Calu3 (cell line): ENCODE data around the gene MACROD2. TPM values are rescaled to one million over a fixed set of nuclear protein-coding genes. Genes with fewer than 3 reads are reported as not detected.
"Not testable (repeated sequence)": the region's sequence is repeated elsewhere in the genome, so short reads cannot be mapped to it uniquely, and the experiment has no call there.

Experiments used
- BruUV-seq: library from RNA; stranded (reverse); fragments of 400-500 nt; replicated peaks from 2 replicates; lab custom pipeline; 2021; lab: Mats Ljungman, UMichigan
- CTCF ChIA-PET: fragments of 300-600 bp; sonication (Branson Sonifier 250); formaldehyde crosslinking; loops from one replicate; lab custom pipeline; 2022; ENCODE audit warnings: antibody characterized with exemption; lab: Charles Lee
- DNase-seq: peaks from one replicate; pipeline ENCODE4 v3.0.0; 2022
- H3K27ac Mint-ChIP-seq: one replicate; pipeline ENCODE4 v1.8.0; 2022; ENCODE audit warnings: mixed read lengths; ENCODE audit not compliant: unreplicated experiment
- H3K27me3 Mint-ChIP-seq: one replicate; pipeline ENCODE4 v1.8.0; 2022; ENCODE audit warnings: mixed read lengths; ENCODE audit not compliant: unreplicated experiment
- H3K36me3 Mint-ChIP-seq: one replicate; pipeline ENCODE4 v1.8.0; 2022; ENCODE audit warnings: mild to moderate bottlenecking, moderate library complexity, mixed read lengths; ENCODE audit not compliant: insufficient read depth, unreplicated experiment
- H3K4me1 Mint-ChIP-seq: one replicate; pipeline ENCODE4 v1.8.0; 2022; ENCODE audit warnings: mild to moderate bottlenecking, low read depth, mixed read lengths; ENCODE audit not compliant: unreplicated experiment
- H3K4me3 Mint-ChIP-seq: one replicate; pipeline ENCODE4 v1.8.0; 2022; ENCODE audit warnings: mild to moderate bottlenecking, low read depth, moderate library complexity, mixed read lengths; ENCODE audit not compliant: unreplicated experiment
- H3K9me3 Mint-ChIP-seq: one replicate; pipeline ENCODE4 v1.8.0; 2022; ENCODE audit warnings: low read depth, mixed read lengths; ENCODE audit not compliant: unreplicated experiment
- CTCF ChIP-seq: fragments of 200-600 bp; IDR thresholded peaks from one replicate; pipeline ENCODE4 v1.8.0; 2022; ENCODE audit warnings: antibody characterized with exemption; ENCODE audit not compliant: unreplicated experiment
- intact Hi-C: fragments of 100-400 bp; cut with micrococcal nuclease; formaldehyde crosslinking; loops from one replicate; pipeline ENCODE4 v1.10.0; 2022; ENCODE audit not compliant: unreplicated experiment
- total RNA-seq: library from RNA; stranded (reverse); gene quantifications from 2 replicates; pipeline ENCODE4 v1.2.3, GENCODE V29; 2022

Gene MACROD2
- total RNA-seq, 1 experiment from 2014 or later, result 29.4 TPM

GRCh38 chr20:14036567-14036966 lies 41.3 kb downstream of the MACROD2 start:
- Mint-ChIP-seq H3K27ac (no peak overlapping the region), H3K27me3 (no peaks in the 10 kb centered on the region), H3K36me3 (no peaks in the 10 kb centered on the region), H3K9me3 (no peaks in the 10 kb centered on the region), H3K4me3 (no peak overlapping the region), H3K4me1 (no peaks in the 10 kb centered on the region)
- CTCF ChIA-PET, result no interaction called here
- no peak for TF ChIP-seq CTCF
- DNase-seq, result no peak
- no TSS peak for BruUV-seq
- intact Hi-C loops, result loop anchor here (5.0 kb wide), 1 partner anchor 39 kb away; the partner anchor contains the start of gene MACROD2

GRCh38 chr20:14044712-14045276 lies 49.5 kb downstream of the MACROD2 start:
- H3K4me3 Mint-ChIP-seq, H3K27ac Mint-ChIP-seq, intact Hi-C loops, DNase-seq, H3K27me3 Mint-ChIP-seq, H3K4me1 Mint-ChIP-seq, BruUV-seq, H3K36me3 Mint-ChIP-seq, CTCF ChIA-PET, H3K9me3 Mint-ChIP-seq: not testable (repeated sequence)

GRCh38 chr20:14046534-14046933 lies 51.2 kb downstream of the MACROD2 start:
- CTCF ChIA-PET, result no interaction called here
- no peaks in the 10 kb centered on the region for H3K36me3 Mint-ChIP-seq

GRCh38 chr20:14049111-14049510 lies 53.8 kb downstream of the MACROD2 start:
- H3K4me3 Mint-ChIP-seq, result no peak overlapping the region
- no peaks in the 10 kb centered on the region for H3K9me3 Mint-ChIP-seq
- BruUV-seq, result no TSS peak
- H3K27me3 Mint-ChIP-seq, result no peaks in the 10 kb centered on the region
- no peaks in the 10 kb centered on the region for H3K4me1 Mint-ChIP-seq
- CTCF ChIA-PET, result no interaction called here
- H3K36me3 Mint-ChIP-seq, result no peaks in the 10 kb centered on the region
- TF ChIP-seq CTCF, result no peak
- DNase-seq, result no peak
- no peak overlapping the region for H3K27ac Mint-ChIP-seq
- intact Hi-C loops, result no loop called here

More at GRCh38 chr20:14046534-14046933, 51.2 kb downstream of the MACROD2 start:
- H3K9me3 Mint-ChIP-seq, result no peaks in the 10 kb centered on the region
- H3K4me1 Mint-ChIP-seq, result no peaks in the 10 kb centered on the region
- H3K4me3 Mint-ChIP-seq, result no peak overlapping the region
- H3K27me3 Mint-ChIP-seq, result no peaks in the 10 kb centered on the region
- H3K27ac Mint-ChIP-seq, result no peak overlapping the region
- intact Hi-C loops, result no loop called here
- no peak for TF ChIP-seq CTCF
- no TSS peak for BruUV-seq
- DNase-seq, result no peak

- no peak overlapping the region for H3K4me3 Mint-ChIP-seq
- no peaks in the 10 kb centered on the region for H3K9me3 Mint-ChIP-seq
- intact Hi-C loops, result no loop called here
- CTCF ChIA-PET, result no interaction called here
- H3K36me3 Mint-ChIP-seq, result no peaks in the 10 kb centered on the region
- no peak overlapping the region for H3K27ac Mint-ChIP-seq
- no peak for TF ChIP-seq CTCF
- H3K4me1 Mint-ChIP-seq, result no peaks in the 10 kb centered on the region
- DNase-seq, result no peak
- no TSS peak for BruUV-seq
- no peaks in the 10 kb centered on the region for H3K27me3 Mint-ChIP-seq
These were observed 56.1 kb downstream of the MACROD2 start for GRCh38 chr20:14051454-14051853.
